Uterus (tissue), 2 donors: Measurements from ENCODE around the gene ARHGAP42.

Source experiments
- CTCF ChIP-seq, 4 experiments: fragments of 200-600 bp in 2 of 4; fragments of 450-650 bp in 2 of 4; sonication (generic) in 2 of 4; IDR thresholded peaks; one replicate each; pipeline ENCODE4 v1.5.1; 2016 to 2019; ENCODE audit warnings: antibody characterized with exemption in 4 of 4, mild to moderate bottlenecking in 2 of 4, moderate library complexity in 1 of 4
- POLR2A ChIP-seq, 2 donors: fragments of 450-650 bp; IDR thresholded peaks; one replicate each; pipeline ENCODE4 v1.6.1; 2016; ENCODE audit warnings: antibody characterized with exemption in 2 of 2, mild to moderate bottlenecking in 1 of 2, moderate library complexity in 1 of 2

GRCh38 chr11:100727410-100727809 is 40.3 kb downstream of the ARHGAP42 start:
- TF ChIP-seq CTCF (IDR thresholded peaks at IDR 0.05) (no peak), POLR2A (IDR thresholded peaks at IDR 0.05) (no peak)
